Activated CD4-positive, alpha-beta T cell treated with anti-CD3 and anti-CD28 coated beads, Interleukin-2, amount 50 U/mL, for 24 hours (primary cell): ENCODE results near the gene DLG2.
"Not testable (repeated sequence)": the region's sequence is repeated elsewhere in the genome, so short reads cannot be mapped to it uniquely, and the experiment has no call there.

Experiments used
- DNase-seq, 2 donors: peaks; one replicate each; pipeline ENCODE4 v3.0.0-alpha.2; 2020; ENCODE audit warnings: low read depth in 1 of 2, low spot score in 1 of 2

DLG2 gene

GRCh38 chr11:85627332-85627997, at the start of gene DLG2:
Gene DLG2, minus strand, starts transcription at chr11:85627344.
- DNase-seq, result no peak

GRCh38 chr11:85673393-85673792, 46.2 kb upstream of the DLG2 start:
- DNase-seq, result no peak

- DNase-seq, result no peak
These were observed 45.2 kb upstream of the DLG2 start for GRCh38 chr11:85672105-85672902.

- not testable (repeated sequence) for DNase-seq
These were observed 44.0 kb upstream of the DLG2 start for GRCh38 chr11:85670949-85671663.

- no peak for DNase-seq
These were observed 41.0 kb upstream of the DLG2 start for GRCh38 chr11:85668157-85668556.

GRCh38 chr11:85666687-85667086, 39.5 kb upstream of the DLG2 start:
- DNase-seq, result no peak

- DNase-seq, result no peak
These were observed 38.6 kb upstream of the DLG2 start for GRCh38 chr11:85665733-85666132.

GRCh38 chr11:85664615-85665481, 37.7 kb upstream of the DLG2 start, which contains the start of gene CREBZF:
Gene CREBZF, minus strand, starts transcription at chr11:85665129. Its CDS starts 254 bp downstream, at chr11:85664875.
- DNase-seq, result peak; percentile 88 to 92

GRCh38 chr11:85663753-85664614, 36.8 kb upstream of the DLG2 start:
- peak; percentile 76 to 80 for DNase-seq

GRCh38 chr11:85663080-85663752, 36.1 kb upstream of the DLG2 start:
- no peak for DNase-seq

GRCh38 chr11:85661972-85662664, 35.0 kb upstream of the DLG2 start:
- DNase-seq, result no peak

- DNase-seq, result no peak
These were observed 31.0 kb upstream of the DLG2 start for GRCh38 chr11:85658180-85658579.

GRCh38 chr11:85656777-85657176, 29.6 kb upstream of the DLG2 start:
- DNase-seq, result no peak

GRCh38 chr11:85654343-85654742, 27.2 kb upstream of the DLG2 start:
- not testable (repeated sequence) for DNase-seq

GRCh38 chr11:85652786-85653447, 25.8 kb upstream of the DLG2 start:
- DNase-seq, result no peak

- no peak for DNase-seq
These were observed 24.0 kb upstream of the DLG2 start for GRCh38 chr11:85651118-85651517.

- DNase-seq, result peak; percentile 86 to 89
These were observed 20.6 kb upstream of the DLG2 start, which contains the start of gene TMEM126A for GRCh38 chr11:85647604-85648299. Gene TMEM126A, plus strand, starts transcription at chr11:85647967. Its CDS starts 2,289 bp downstream, at chr11:85650256.
